Measurements from ENCODE around the gene ZBTB20.

Gene ZBTB20

GRCh38 chr3:115087512-115087911, 59.6 kb downstream of the ZBTB20 start:
- no peaks in the 10 kb centered on the region for H3K9me3 ChIP-seq (ENCODE audit: control insufficient read depth, insufficient read depth, low read length)
- no peaks in the 10 kb centered on the region for H3K36me3 ChIP-seq (ENCODE audit: insufficient read depth, low read length)
- no peak overlapping the region for H3K9ac ChIP-seq (ENCODE audit: low read depth, low read length)
- H3K4me1 ChIP-seq (ENCODE audit: insufficient read depth, low read length): peaks cover 15% of the 10 kb centered on the region; the same call in 1 of the 2 replicates

- no peaks in the 10 kb centered on the region for H3K36me3 ChIP-seq (ENCODE audit: insufficient read depth, low read length)
- H3K4me1 ChIP-seq (ENCODE audit: insufficient read depth, low read length): peaks cover 15% of the 10 kb centered on the region; the same call in 1 of the 2 replicates
- H3K9ac ChIP-seq (ENCODE audit: low read depth, low read length): no peak overlapping the region
- no peaks in the 10 kb centered on the region for H3K9me3 ChIP-seq (ENCODE audit: control insufficient read depth, insufficient read depth, low read length)
These were observed 60.7 kb downstream of the ZBTB20 start for GRCh38 chr3:115086344-115086743.

- H3K9ac ChIP-seq (ENCODE audit: low read depth, low read length): no peak overlapping the region
- peaks cover 15% of the 10 kb centered on the region; the same call in 1 of the 2 replicates for H3K4me1 ChIP-seq (ENCODE audit: insufficient read depth, low read length)
- no peaks in the 10 kb centered on the region for H3K9me3 ChIP-seq (ENCODE audit: control insufficient read depth, insufficient read depth, low read length)
These were observed 61.8 kb downstream of the ZBTB20 start for GRCh38 chr3:115085197-115085865.

GRCh38 chr3:115084686-115085085, 62.4 kb downstream of the ZBTB20 start:
- Histone ChIP-seq H3K36me3 (ENCODE audit: insufficient read depth, low read length) (no peaks in the 10 kb centered on the region), H3K9me3 (ENCODE audit: control insufficient read depth, insufficient read depth, low read length) (no peaks in the 10 kb centered on the region), H3K9ac (ENCODE audit: low read depth, low read length) (no peak overlapping the region), H3K4me1 (ENCODE audit: insufficient read depth, low read length) (peaks cover 15% of the 10 kb centered on the region; the same call in 1 of the 2 replicates)

More at GRCh38 chr3:115085197-115085865, 61.8 kb downstream of the ZBTB20 start:
- no peaks in the 10 kb centered on the region for H3K36me3 ChIP-seq (ENCODE audit: insufficient read depth, low read length)

GRCh38 chr3:115082260-115082659, 64.8 kb downstream of the ZBTB20 start:
- Histone ChIP-seq H3K9me3 (ENCODE audit: control insufficient read depth, insufficient read depth, low read length) (no peaks in the 10 kb centered on the region), H3K36me3 (ENCODE audit: insufficient read depth, low read length) (no peaks in the 10 kb centered on the region), H3K9ac (ENCODE audit: low read depth, low read length) (no peak overlapping the region), H3K4me1 (ENCODE audit: insufficient read depth, low read length) (no peaks in the 10 kb centered on the region)

- Histone ChIP-seq H3K36me3 (ENCODE audit: insufficient read depth, low read length) (no peaks in the 10 kb centered on the region), H3K9me3 (ENCODE audit: control insufficient read depth, insufficient read depth, low read length) (no peaks in the 10 kb centered on the region), H3K9ac (ENCODE audit: low read depth, low read length) (no peak overlapping the region), H3K4me1 (ENCODE audit: insufficient read depth, low read length) (no peaks in the 10 kb centered on the region)
These were observed 65.6 kb downstream of the ZBTB20 start for GRCh38 chr3:115081444-115081843.

- Histone ChIP-seq H3K4me1 (ENCODE audit: insufficient read depth, low read length) (no peaks in the 10 kb centered on the region), H3K9ac (ENCODE audit: low read depth, low read length) (no peak overlapping the region), H3K36me3 (ENCODE audit: insufficient read depth, low read length) (no peaks in the 10 kb centered on the region), H3K9me3 (ENCODE audit: control insufficient read depth, insufficient read depth, low read length) (no peaks in the 10 kb centered on the region)
These were observed 69.4 kb downstream of the ZBTB20 start for GRCh38 chr3:115077501-115078250.

- Histone ChIP-seq H3K4me1 (ENCODE audit: insufficient read depth, low read length) (no peaks in the 10 kb centered on the region), H3K9me3 (ENCODE audit: control insufficient read depth, insufficient read depth, low read length) (no peaks in the 10 kb centered on the region), H3K9ac (ENCODE audit: low read depth, low read length) (no peak overlapping the region), H3K36me3 (ENCODE audit: insufficient read depth, low read length) (no peaks in the 10 kb centered on the region)
These were observed 72.6 kb downstream of the ZBTB20 start for GRCh38 chr3:115074502-115074901.

GRCh38 chr3:115072265-115073021, 74.6 kb downstream of the ZBTB20 start:
- no peaks in the 10 kb centered on the region for H3K36me3 ChIP-seq (ENCODE audit: insufficient read depth, low read length)
- no peaks in the 10 kb centered on the region for H3K9me3 ChIP-seq (ENCODE audit: control insufficient read depth, insufficient read depth, low read length)
- H3K4me1 ChIP-seq (ENCODE audit: insufficient read depth, low read length): no peaks in the 10 kb centered on the region
- H3K9ac ChIP-seq (ENCODE audit: low read depth, low read length): no peak overlapping the region

GRCh38 chr3:115071601-115072000, 75.5 kb downstream of the ZBTB20 start:
- no peaks in the 10 kb centered on the region for H3K36me3 ChIP-seq (ENCODE audit: insufficient read depth, low read length)
- H3K4me1 ChIP-seq (ENCODE audit: insufficient read depth, low read length): no peaks in the 10 kb centered on the region
- no peaks in the 10 kb centered on the region for H3K9me3 ChIP-seq (ENCODE audit: control insufficient read depth, insufficient read depth, low read length)
- no peak overlapping the region for H3K9ac ChIP-seq (ENCODE audit: low read depth, low read length)

- Histone ChIP-seq H3K9ac (ENCODE audit: low read depth, low read length) (no peak overlapping the region), H3K9me3 (ENCODE audit: control insufficient read depth, insufficient read depth, low read length) (no peaks in the 10 kb centered on the region), H3K36me3 (ENCODE audit: insufficient read depth, low read length) (no peaks in the 10 kb centered on the region), H3K4me1 (ENCODE audit: insufficient read depth, low read length) (no peaks in the 10 kb centered on the region)
These were observed 75.9 kb downstream of the ZBTB20 start for GRCh38 chr3:115071166-115071565.

GRCh38 chr3:115068799-115069198, 78.3 kb downstream of the ZBTB20 start:
- H3K4me1 ChIP-seq (ENCODE audit: insufficient read depth, low read length): no peaks in the 10 kb centered on the region
- H3K9ac ChIP-seq (ENCODE audit: low read depth, low read length): no peak overlapping the region
- no peaks in the 10 kb centered on the region for H3K36me3 ChIP-seq (ENCODE audit: insufficient read depth, low read length)
- H3K9me3 ChIP-seq (ENCODE audit: control insufficient read depth, insufficient read depth, low read length): no peaks in the 10 kb centered on the region

GRCh38 chr3:115062412-115062956, 84.6 kb downstream of the ZBTB20 start:
- Histone ChIP-seq H3K9me3 (ENCODE audit: control insufficient read depth, insufficient read depth, low read length) (no peaks in the 10 kb centered on the region), H3K4me1 (ENCODE audit: insufficient read depth, low read length) (no peaks in the 10 kb centered on the region), H3K36me3 (ENCODE audit: insufficient read depth, low read length) (no peaks in the 10 kb centered on the region), H3K9ac (ENCODE audit: low read depth, low read length) (no peak overlapping the region)

- H3K9me3 ChIP-seq (ENCODE audit: control insufficient read depth, insufficient read depth, low read length): no peaks in the 10 kb centered on the region
- no peak overlapping the region for H3K9ac ChIP-seq (ENCODE audit: low read depth, low read length)
- no peaks in the 10 kb centered on the region for H3K36me3 ChIP-seq (ENCODE audit: insufficient read depth, low read length)
- no peaks in the 10 kb centered on the region for H3K4me1 ChIP-seq (ENCODE audit: insufficient read depth, low read length)
These were observed 85.1 kb downstream of the ZBTB20 start for GRCh38 chr3:115062009-115062408.

Data from ES-I3 (cell line).